ENCODE data around the gene AQP3.

- TF ChIP-seq EGR1 (IDR thresholded peaks at IDR 0.05; ENCODE audit: low read depth) (no peak), POLR2A (IDR thresholded peaks at IDR 0.05; ENCODE audit: borderline replicate concordance, extremely low read depth, insufficient read depth, insufficient read length) (no peak), ZNF274 (IDR thresholded peaks at IDR 0.05; ENCODE audit: low read depth, low read length) (no peak), RAD21 (IDR thresholded peaks at IDR 0.05; ENCODE audit: low read depth) (no peak), EZH2 (IDR thresholded peaks at IDR 0.05) (no peak), CEBPB (IDR thresholded peaks at IDR 0.05; ENCODE audit: low read depth) (no peak), YY1 (IDR thresholded peaks at IDR 0.05; ENCODE audit: extremely low read depth, insufficient replicate concordance, low read depth, low read length) (no peak)
- TF ChIP-seq, protein P1, sequence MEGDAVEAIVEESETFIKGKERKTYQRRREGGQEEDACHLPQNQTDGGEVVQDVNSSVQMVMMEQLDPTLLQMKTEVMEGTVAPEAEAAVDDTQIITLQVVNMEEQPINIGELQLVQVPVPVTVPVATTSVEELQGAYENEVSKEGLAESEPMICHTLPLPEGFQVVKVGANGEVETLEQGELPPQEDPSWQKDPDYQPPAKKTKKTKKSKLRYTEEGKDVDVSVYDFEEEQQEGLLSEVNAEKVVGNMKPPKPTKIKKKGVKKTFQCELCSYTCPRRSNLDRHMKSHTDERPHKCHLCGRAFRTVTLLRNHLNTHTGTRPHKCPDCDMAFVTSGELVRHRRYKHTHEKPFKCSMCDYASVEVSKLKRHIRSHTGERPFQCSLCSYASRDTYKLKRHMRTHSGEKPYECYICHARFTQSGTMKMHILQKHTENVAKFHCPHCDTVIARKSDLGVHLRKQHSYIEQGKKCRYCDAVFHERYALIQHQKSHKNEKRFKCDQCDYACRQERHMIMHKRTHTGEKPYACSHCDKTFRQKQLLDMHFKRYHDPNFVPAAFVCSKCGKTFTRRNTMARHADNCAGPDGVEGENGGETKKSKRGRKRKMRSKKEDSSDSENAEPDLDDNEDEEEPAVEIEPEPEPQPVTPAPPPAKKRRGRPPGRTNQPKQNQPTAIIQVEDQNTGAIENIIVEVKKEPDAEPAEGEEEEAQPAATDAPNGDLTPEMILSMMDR (IDR thresholded peaks at IDR 0.05 in 2 of 3, conservative IDR thresholded peaks at IDR 0.05 in 1 of 3; ENCODE audit: borderline replicate concordance in 1 of 3, insufficient read depth in 1 of 3, low read depth in 2 of 3, low read length in 2 of 3), result no peak
- TF ChIP-seq, protein P2, sequence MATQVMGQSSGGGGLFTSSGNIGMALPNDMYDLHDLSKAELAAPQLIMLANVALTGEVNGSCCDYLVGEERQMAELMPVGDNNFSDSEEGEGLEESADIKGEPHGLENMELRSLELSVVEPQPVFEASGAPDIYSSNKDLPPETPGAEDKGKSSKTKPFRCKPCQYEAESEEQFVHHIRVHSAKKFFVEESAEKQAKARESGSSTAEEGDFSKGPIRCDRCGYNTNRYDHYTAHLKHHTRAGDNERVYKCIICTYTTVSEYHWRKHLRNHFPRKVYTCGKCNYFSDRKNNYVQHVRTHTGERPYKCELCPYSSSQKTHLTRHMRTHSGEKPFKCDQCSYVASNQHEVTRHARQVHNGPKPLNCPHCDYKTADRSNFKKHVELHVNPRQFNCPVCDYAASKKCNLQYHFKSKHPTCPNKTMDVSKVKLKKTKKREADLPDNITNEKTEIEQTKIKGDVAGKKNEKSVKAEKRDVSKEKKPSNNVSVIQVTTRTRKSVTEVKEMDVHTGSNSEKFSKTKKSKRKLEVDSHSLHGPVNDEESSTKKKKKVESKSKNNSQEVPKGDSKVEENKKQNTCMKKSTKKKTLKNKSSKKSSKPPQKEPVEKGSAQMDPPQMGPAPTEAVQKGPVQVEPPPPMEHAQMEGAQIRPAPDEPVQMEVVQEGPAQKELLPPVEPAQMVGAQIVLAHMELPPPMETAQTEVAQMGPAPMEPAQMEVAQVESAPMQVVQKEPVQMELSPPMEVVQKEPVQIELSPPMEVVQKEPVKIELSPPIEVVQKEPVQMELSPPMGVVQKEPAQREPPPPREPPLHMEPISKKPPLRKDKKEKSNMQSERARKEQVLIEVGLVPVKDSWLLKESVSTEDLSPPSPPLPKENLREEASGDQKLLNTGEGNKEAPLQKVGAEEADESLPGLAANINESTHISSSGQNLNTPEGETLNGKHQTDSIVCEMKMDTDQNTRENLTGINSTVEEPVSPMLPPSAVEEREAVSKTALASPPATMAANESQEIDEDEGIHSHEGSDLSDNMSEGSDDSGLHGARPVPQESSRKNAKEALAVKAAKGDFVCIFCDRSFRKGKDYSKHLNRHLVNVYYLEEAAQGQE (IDR thresholded peaks at IDR 0.05; ENCODE audit: low read depth), result no peak
Observed at GRCh38 chr9:33429256-33429985, 18.0 kb downstream of the AQP3 start.
